ENCODE measurements around the gene SIGLEC6.

Gene SIGLEC6

DNA sequence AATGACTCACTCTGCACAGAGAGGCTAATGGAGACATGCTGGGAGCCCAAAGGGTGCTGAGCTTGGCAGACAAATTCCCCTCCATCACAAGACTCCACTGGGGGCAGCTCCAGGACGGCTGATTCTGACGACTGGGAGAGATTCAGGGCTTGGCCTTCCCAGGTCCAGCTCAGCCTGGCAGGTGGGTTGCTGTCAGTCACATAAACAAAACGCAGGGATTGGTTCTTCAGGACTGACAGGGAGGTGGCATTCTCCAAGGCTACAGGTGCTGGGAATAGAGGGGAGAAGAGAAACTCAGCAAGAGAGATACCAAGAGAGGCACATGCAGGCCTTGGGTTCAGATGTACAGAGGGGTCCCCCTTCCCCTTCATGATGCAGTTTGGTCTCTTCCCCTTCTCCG is 28.9 kb upstream of the SIGLEC6 start:
- no peak for DNase-seq (ENCODE audit: low read depth)
- TF ChIP-seq, protein P1, sequence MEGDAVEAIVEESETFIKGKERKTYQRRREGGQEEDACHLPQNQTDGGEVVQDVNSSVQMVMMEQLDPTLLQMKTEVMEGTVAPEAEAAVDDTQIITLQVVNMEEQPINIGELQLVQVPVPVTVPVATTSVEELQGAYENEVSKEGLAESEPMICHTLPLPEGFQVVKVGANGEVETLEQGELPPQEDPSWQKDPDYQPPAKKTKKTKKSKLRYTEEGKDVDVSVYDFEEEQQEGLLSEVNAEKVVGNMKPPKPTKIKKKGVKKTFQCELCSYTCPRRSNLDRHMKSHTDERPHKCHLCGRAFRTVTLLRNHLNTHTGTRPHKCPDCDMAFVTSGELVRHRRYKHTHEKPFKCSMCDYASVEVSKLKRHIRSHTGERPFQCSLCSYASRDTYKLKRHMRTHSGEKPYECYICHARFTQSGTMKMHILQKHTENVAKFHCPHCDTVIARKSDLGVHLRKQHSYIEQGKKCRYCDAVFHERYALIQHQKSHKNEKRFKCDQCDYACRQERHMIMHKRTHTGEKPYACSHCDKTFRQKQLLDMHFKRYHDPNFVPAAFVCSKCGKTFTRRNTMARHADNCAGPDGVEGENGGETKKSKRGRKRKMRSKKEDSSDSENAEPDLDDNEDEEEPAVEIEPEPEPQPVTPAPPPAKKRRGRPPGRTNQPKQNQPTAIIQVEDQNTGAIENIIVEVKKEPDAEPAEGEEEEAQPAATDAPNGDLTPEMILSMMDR (IDR thresholded peaks at IDR 0.05; ENCODE audit: insufficient read depth, low read depth, low read length, missing control alignments) = no peak
- no peak overlapping the region for H3K4me3 ChIP-seq (ENCODE audit: low read depth, low read length)

DNA sequence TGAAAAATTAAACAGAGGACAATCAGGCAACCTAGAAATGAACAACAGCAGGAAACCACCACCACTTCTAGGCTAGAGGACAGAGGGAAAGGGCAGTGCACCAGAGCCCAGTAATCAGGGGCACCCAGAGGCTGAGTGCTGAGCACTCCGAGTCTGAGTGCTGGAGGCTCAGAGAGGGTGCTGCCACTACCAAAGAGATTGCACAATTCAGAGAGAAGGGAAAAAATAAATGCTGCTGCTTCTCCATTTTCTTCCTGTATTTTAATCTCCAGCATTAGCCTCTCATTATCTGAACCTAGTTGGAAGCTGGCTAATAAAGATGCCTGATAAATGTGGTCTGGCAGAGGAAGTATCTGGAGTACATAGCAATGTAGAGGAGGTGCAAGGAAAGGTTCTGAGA is 27.8 kb upstream of the SIGLEC6 start:
- no peak overlapping the region for H3K4me3 ChIP-seq (ENCODE audit: low read depth, low read length)
- TF ChIP-seq, protein P1 (IDR thresholded peaks at IDR 0.05; ENCODE audit: insufficient read depth, low read depth, low read length, missing control alignments) = no peak
- DNase-seq (ENCODE audit: low read depth) = no peak

DNA sequence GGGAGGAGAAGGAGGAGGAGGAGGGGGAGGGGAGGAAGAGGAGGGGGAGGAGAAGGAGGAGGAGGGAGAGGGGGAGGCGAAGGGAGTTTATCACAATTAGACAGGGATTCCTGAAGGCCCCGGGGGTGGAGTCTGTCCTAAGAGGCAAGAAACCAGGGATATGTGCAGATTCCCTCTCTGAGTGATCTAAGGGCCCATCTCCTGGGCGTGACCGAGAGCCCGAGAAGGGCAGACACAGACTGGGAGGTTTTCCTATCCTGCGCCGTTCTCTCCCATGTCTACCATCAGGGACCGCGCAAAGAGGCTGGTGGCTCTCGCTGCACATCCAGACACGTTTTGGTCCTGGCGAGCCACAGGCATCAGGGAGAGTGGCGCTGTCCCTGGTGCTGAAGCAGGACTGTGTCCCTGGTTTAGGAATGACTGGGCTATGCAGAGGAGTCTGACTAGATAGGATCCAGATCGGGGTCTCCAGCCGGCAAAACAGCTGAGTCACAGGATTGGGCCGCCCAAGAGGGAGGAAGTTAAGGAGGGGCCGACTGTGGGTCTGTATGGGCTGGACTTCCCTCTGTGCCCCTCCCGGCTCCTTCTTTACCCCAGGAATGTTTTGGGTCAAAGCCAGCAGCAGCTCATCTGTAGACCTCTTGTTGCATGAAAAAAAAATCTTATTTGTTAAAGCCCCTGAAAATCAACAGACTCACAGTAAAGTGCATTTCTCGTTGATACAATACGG is 21.7 kb upstream of the SIGLEC6 start:
- no peak overlapping the region for H3K4me3 ChIP-seq (ENCODE audit: low read depth, low read length)
- TF ChIP-seq, protein P1 (IDR thresholded peaks at IDR 0.05; ENCODE audit: insufficient read depth, low read depth, low read length, missing control alignments) = no peak
- DNase-seq (ENCODE audit: low read depth) = peak; percentile 53

DNA sequence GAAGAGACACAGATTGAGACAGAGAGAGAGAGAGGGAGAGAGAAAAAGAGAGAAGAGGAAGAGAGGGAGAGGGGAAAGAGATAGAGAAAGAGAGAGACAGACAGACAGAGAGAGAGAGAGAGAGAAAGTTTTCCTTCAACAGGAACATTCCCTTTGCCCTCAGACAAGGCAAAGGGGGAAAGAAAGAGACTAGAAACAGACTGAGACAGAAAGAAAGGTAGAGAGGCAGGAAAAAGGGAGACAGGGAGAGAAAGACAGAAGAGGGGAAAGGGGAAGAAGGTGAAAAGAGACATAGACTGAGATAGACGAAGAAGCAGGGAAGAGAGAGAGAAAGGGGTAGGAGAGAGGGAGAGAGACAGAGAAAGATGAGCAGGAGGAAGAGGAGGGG is 21.1 kb upstream of the SIGLEC6 start:
- H3K4me3 ChIP-seq (ENCODE audit: low read depth, low read length) = no peak overlapping the region
- TF ChIP-seq, protein P1 (IDR thresholded peaks at IDR 0.05; ENCODE audit: insufficient read depth, low read depth, low read length, missing control alignments) = no peak
- DNase-seq (ENCODE audit: low read depth) = no peak

DNA sequence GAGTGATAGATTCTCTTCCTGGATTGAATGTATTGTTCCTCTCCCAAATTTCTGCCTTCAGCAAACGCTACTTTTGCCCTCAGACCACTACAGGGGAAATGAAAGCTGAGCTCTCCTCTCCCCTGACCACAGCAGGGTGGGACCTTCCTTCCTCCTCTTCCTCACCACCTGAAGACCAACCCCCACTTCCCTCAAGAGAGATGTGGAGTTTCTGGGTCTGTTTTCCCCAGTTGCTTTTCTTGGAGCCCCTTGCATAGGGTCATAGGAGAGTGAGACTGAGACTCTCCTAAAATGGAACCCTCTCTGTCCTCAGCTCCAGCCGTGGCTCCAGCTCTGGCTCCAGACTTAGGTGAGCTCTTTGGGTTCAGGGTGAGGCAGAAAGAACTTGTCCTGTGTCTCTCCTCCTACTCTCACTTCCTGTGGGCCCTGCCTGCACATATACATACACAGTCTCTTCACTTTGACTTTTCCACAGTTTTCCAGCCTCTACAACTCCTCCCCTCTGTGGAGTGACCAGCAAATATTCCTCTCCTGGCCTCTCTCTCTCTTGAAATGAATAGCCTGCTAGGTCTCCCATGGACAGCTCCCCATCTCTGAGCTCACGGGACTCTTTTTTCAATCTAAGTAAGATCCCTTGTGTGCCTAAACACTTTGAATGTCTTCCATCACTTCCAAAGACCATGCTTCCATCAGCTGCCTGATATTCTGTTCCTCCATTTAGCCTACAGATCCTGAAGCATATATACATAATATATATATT is 20.4 kb upstream of the SIGLEC6 start:
- TF ChIP-seq, protein P1 (IDR thresholded peaks at IDR 0.05; ENCODE audit: insufficient read depth, low read depth, low read length, missing control alignments) = no peak
- no peak overlapping the region for H3K4me3 ChIP-seq (ENCODE audit: low read depth, low read length)

DNA sequence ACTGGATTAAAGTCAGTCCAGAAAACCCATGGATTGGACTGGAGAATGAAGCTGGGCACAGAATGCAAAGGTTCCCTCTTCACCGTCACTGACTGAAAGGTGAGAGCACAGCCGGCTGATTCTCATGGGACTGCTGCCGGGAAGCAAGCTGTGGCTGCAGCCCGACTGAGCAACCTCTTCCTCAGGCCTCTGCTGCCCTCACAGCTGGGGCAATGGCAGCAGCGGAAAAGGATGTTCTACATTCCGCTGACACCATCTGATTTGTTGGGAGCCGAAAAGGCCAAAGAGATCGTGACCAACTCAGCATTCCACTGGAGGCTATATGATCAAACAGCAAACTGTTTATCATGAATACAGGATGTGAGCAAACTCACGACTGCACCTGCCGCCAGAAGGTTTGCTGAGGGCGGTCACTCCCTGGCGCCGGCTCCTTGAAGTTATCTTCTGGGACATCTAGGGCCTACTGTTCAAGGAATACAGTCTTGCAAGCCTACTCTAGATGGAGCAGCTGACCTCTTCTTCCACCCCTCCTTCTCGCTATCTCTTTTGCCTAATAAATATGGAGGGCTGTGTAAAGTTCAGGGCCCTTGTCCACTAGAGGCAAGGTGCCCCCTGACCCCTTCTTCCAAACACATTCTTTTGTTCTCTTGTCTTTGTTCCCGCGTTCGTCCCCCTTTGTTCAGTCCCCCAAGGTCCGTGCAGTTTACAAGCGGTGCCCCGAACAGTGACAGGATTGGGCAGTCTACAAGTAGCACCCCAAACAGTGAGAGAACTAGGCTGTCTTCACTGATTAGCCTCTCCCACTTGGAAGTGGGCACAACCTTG is 19.6 kb upstream of the SIGLEC6 start:
- TF ChIP-seq, protein P1 (IDR thresholded peaks at IDR 0.05; ENCODE audit: insufficient read depth, low read depth, low read length, missing control alignments) = no peak
- peak; percentile 26 for DNase-seq (ENCODE audit: low read depth)
- peak overlapping the region; percentile 3; the same call in 1 of the 2 replicates for H3K4me3 ChIP-seq (ENCODE audit: low read depth, low read length)

More for the DNA sequence above, 20.4 kb upstream of the SIGLEC6 start:
- peak; percentile 11 for DNase-seq (ENCODE audit: low read depth)

All from GM12865 (cell line).